B cell (primary cell): ENCODE results near the gene CD2. TPM values are rescaled to one million over a fixed set of nuclear protein-coding genes. Genes with fewer than 3 reads are reported as not detected.

Source experiments
- ATAC-seq: fragments of 200-7000 bp; cut with Tn5 transposase; one replicate; pipeline ENCODE4 v1.10.0; 2021; ENCODE audit warnings: low read depth, mild to moderate bottlenecking, moderate number of reproducible peaks, moderate library complexity
- CTCF ChIA-PET: fragments of 350-600 bp; sonication (Branson Sonifier 250); formaldehyde crosslinking; loops from one replicate; lab custom pipeline; 2021; ENCODE audit warnings: antibody characterized with exemption, inconsistent platforms; lab: Charles Lee
- POLR2A ChIA-PET: fragments of 350-600 bp; sonication (Branson Sonifier 250); formaldehyde crosslinking; loops from one replicate; lab custom pipeline; 2021; ENCODE audit warnings: antibody characterized with exemption; lab: Charles Lee
- DNase-seq: peaks from one replicate; pipeline ENCODE4 v3.0.0; 2013
- H2AFZ ChIP-seq: 2 replicates; pipeline ENCODE4 v1.6.1; 2012; ENCODE audit warnings: mild to moderate bottlenecking, low read depth, low read length; ENCODE audit not compliant: insufficient read depth, poor library complexity, severe bottlenecking
- H3K27ac ChIP-seq, 2 donors: 1 replicate in 1 of 2; 2 replicates in 1 of 2; pipeline ENCODE4 v1.5.1; 2012 to 2013; ENCODE audit warnings: low read length in 2 of 2, mild to moderate bottlenecking in 2 of 2, moderate library complexity in 1 of 2
- H3K27me3 ChIP-seq, 4 experiments: fragments of 200-600 bp in 1 of 4; sonication (generic) in 1 of 4; replicated peaks in 1 of 4; 1 replicate in 2 of 4; 2 replicates in 2 of 4; pipeline versions ENCODE4 v1.6.1 to v1.7.0; 2013 to 2016; ENCODE audit warnings: low read length in 3 of 4, mild to moderate bottlenecking in 2 of 4, mixed read lengths in 1 of 4, moderate library complexity in 1 of 4; ENCODE audit not compliant: insufficient read depth in 4 of 4, control insufficient read depth in 3 of 4; ENCODE audit errors: control extremely low read depth in 1 of 4
- H3K36me3 ChIP-seq, 2 experiments: replicated peaks in 1 of 2; 1 replicate in 1 of 2; 2 replicates in 1 of 2; pipeline versions ENCODE4 v1.6.1 to v1.7.1; 2013; ENCODE audit warnings: low read length in 1 of 2; ENCODE audit not compliant: insufficient read depth in 2 of 2, control insufficient read depth in 1 of 2; ENCODE audit errors: control extremely low read depth in 1 of 2, extremely low read depth in 1 of 2
- H3K4me1 ChIP-seq, 2 donors: fragments of 200-600 bp in 1 of 2; sonication (generic) in 1 of 2; 1 replicate in 1 of 2; 2 replicates in 1 of 2; pipeline versions ENCODE4 v1.5.1 to v1.6.1; 2013 to 2017; ENCODE audit warnings: low read length in 2 of 2; ENCODE audit not compliant: control insufficient read depth in 2 of 2, insufficient read depth in 2 of 2
- H3K4me2 ChIP-seq: replicated peaks from 2 replicates; pipeline ENCODE3; 2012; ENCODE audit warnings: mild to moderate bottlenecking, low read depth, low read length; ENCODE audit not compliant: poor library complexity, severe bottlenecking
- H3K4me3 ChIP-seq, 5 experiments: fragments of 200-600 bp in 1 of 5; sonication (generic) in 1 of 5; 1 replicate in 3 of 5; 2 replicates in 2 of 5; pipeline versions ENCODE4 v1.5.1 to v1.7.0; 2011 to 2016; ENCODE audit warnings: low read length in 4 of 5, mild to moderate bottlenecking in 4 of 5, low read depth in 2 of 5, control low read depth in 1 of 5, moderate library complexity in 1 of 5; ENCODE audit not compliant: insufficient read depth in 1 of 5; ENCODE audit errors: control extremely low read depth in 1 of 5, extremely low read depth in 1 of 5
- H3K79me2 ChIP-seq: fragments of 200-600 bp; sonication (generic); one replicate; pipeline ENCODE4 v1.6.0; 2016; ENCODE audit warnings: low read length; ENCODE audit not compliant: control insufficient read depth, insufficient read depth
- H3K9ac ChIP-seq: fragments of 200-600 bp; sonication (generic); 2 replicates; pipeline ENCODE4 v1.6.1; 2017; ENCODE audit warnings: mild to moderate bottlenecking, low read length, moderate library complexity
- H3K9me3 ChIP-seq, 3 donors: one replicate each; pipeline versions ENCODE4 v1.6.1 to v1.7.1; 2013; ENCODE audit warnings: low read length in 2 of 3; ENCODE audit not compliant: control insufficient read depth in 2 of 3, insufficient read depth in 1 of 3; ENCODE audit errors: control extremely low read depth in 1 of 3
- H4K20me1 ChIP-seq: 2 replicates; pipeline ENCODE4 v1.6.0; 2012; ENCODE audit warnings: mild to moderate bottlenecking, low read length; ENCODE audit not compliant: insufficient read depth, control insufficient read depth, poor library complexity, severe bottlenecking
- H3K27ac Mint-ChIP-seq: one replicate; pipeline ENCODE4 v1.8.0; 2021; ENCODE audit warnings: mixed read lengths
- H3K27me3 Mint-ChIP-seq: one replicate; pipeline ENCODE4 v1.8.0; 2021; ENCODE audit warnings: mixed read lengths
- H3K4me1 Mint-ChIP-seq: one replicate; pipeline ENCODE4 v1.8.0; 2021; ENCODE audit warnings: mixed read lengths
- H3K4me3 Mint-ChIP-seq: one replicate; pipeline ENCODE4 v1.8.0; 2021; ENCODE audit warnings: mixed read lengths
- H3K9me3 Mint-ChIP-seq: one replicate; pipeline ENCODE4 v1.8.0; 2022; ENCODE audit warnings: mixed read lengths; ENCODE audit not compliant: insufficient read depth
- EZH2 ChIP-seq: IDR thresholded peaks from 2 replicates; pipeline ENCODE4 v1.6.1; 2012; ENCODE audit warnings: borderline replicate concordance, low read depth, mild to moderate bottlenecking, moderate library complexity, low read length; ENCODE audit not compliant: insufficient read depth, poor library complexity, severe bottlenecking
- WGBS: methylation state at CpG from one replicate; pipeline ENCODE4 v1.1.5; 2013; ENCODE audit warnings: missing lambda C conversion rate; ENCODE audit not compliant: insufficient coverage; 5-methylcytosine and 5-hydroxymethylcytosine counted together
- intact Hi-C: fragments of 100-400 bp; cut with micrococcal nuclease; formaldehyde crosslinking; loops from one replicate; pipeline ENCODE4 v1.10.0; 2022
- polyA plus RNA-seq: library from polyadenylated mRNA; depleted of rRNA; stranded (reverse); fragments of >200 nt; gene quantifications from 2 replicates; pipeline ENCODE4 v1.2.3, GENCODE V29; 2012
- total RNA-seq, 2 donors: library from RNA; stranded (reverse); fragments of 120-200 nt in 1 of 2; gene quantifications; 1 replicate in 1 of 2; 2 replicates in 1 of 2; pipeline versions ENCODE4 v1.2.3 to v1.2.4, GENCODE V29; 2013 to 2022
- TF ChIP-seq, protein P1 (sequence below): fragments of 200-600 bp; IDR thresholded peaks from one replicate; pipeline ENCODE4 v1.8.0; 2022; ENCODE audit warnings: antibody characterized with exemption, mild to moderate bottlenecking

CD2 gene
- total and polyA plus RNA-seq, 2 donors (not counting 1 experiment from before 2014, with no cell fraction given): 0.52 to 0.74 TPM

DNA sequence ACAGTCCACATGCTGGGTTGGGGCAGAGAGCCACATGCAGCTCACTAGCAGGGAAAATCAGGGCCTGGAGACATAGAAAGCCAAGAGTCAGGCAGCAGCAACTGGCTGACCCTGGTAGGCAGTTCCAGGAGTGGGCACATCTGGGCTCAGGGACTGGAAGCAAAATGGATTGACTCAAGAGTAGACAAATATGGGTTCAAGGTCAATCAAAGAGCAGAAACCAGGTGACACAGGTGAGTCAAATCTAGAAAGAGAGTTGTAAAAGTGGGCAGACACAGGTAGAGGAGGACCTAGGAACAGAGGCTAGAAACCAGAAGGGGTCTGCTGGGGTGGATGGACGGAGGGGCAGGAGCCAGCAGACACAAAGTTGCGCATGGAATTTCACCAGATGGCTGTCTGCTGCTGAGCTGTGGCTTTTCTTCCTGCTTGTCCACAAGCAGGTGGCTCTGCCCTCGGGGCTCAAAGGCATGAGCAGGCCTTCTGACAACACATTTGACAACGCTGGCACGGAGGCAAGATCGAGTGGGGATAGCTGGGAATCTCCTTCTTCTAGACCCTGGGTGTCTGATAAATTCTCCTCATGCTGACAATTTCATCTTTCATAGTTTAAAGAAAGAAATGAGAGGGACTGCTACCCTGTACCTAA lies 45.9 kb upstream of the CD2 start:
- no peaks in the 10 kb centered on the region for H3K27me3 ChIP-seq
- H3K9ac ChIP-seq: no peak overlapping the region
- no peaks in the 10 kb centered on the region for H3K4me1 ChIP-seq
- no peak overlapping the region for H3K4me3 Mint-ChIP-seq
- H3K27ac ChIP-seq: no peak overlapping the region
- H4K20me1 ChIP-seq: no peaks in the 10 kb centered on the region
- no peak for DNase-seq
- H3K36me3 ChIP-seq: no peaks in the 10 kb centered on the region
- no peak overlapping the region for H3K27ac Mint-ChIP-seq
- H3K4me1 Mint-ChIP-seq: no peaks in the 10 kb centered on the region
- H2AFZ ChIP-seq: no peak overlapping the region
- H3K9me3 ChIP-seq: no peaks in the 10 kb centered on the region
- 70% methylated on average over 3 of the region's 6 CpGs for WGBS
- intact Hi-C loops: no loop called here
- no peak overlapping the region for H3K4me3 ChIP-seq
- TF ChIP-seq EZH2: no peak
- TF ChIP-seq, protein P1, sequence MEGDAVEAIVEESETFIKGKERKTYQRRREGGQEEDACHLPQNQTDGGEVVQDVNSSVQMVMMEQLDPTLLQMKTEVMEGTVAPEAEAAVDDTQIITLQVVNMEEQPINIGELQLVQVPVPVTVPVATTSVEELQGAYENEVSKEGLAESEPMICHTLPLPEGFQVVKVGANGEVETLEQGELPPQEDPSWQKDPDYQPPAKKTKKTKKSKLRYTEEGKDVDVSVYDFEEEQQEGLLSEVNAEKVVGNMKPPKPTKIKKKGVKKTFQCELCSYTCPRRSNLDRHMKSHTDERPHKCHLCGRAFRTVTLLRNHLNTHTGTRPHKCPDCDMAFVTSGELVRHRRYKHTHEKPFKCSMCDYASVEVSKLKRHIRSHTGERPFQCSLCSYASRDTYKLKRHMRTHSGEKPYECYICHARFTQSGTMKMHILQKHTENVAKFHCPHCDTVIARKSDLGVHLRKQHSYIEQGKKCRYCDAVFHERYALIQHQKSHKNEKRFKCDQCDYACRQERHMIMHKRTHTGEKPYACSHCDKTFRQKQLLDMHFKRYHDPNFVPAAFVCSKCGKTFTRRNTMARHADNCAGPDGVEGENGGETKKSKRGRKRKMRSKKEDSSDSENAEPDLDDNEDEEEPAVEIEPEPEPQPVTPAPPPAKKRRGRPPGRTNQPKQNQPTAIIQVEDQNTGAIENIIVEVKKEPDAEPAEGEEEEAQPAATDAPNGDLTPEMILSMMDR: no peak
- H3K79me2 ChIP-seq: no peaks in the 10 kb centered on the region
- CTCF ChIA-PET: no interaction called here
- peaks cover 13% of the 10 kb centered on the region for H3K27me3 Mint-ChIP-seq
- ATAC-seq: no peak
- no peak overlapping the region for H3K4me2 ChIP-seq
- no peaks in the 10 kb centered on the region for H3K9me3 Mint-ChIP-seq
- POLR2A ChIA-PET: interaction anchor here (0.6 kb wide), 1 partner anchor 17 kb away, joined by 3 read pairs; no protein-coding TSS in a partner anchor

DNA sequence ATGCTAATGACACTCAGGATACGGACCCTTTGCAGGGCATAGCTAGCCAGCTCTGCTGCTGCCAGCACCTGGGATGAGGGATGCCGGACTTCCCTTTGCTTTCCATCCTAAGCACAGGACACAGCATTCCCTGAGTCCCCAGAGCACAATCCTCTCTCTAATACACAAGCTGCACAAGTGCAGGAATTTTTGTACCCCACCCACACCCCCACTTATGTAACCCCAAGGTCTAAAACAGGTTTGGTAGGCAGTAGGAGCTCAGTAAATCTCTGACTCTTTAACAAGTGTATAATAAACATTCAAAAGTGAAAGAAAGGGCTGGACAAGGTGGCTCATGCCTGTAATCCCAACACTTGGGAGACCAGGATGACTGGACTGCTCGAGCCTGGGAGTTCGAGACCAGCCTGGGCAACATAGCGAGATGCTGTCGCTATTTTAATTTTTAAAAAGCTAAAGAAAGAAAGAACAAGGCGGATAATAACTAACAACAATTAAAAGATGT lies 44.5 kb upstream of the CD2 start:
- Mint-ChIP-seq H3K27me3 (peaks cover 13% of the 10 kb centered on the region), H3K9me3 (no peaks in the 10 kb centered on the region), H3K4me1 (no peaks in the 10 kb centered on the region), H3K27ac (no peak overlapping the region), H3K4me3 (no peak overlapping the region)
- H3K27me3 ChIP-seq: no peaks in the 10 kb centered on the region
- H3K4me1 ChIP-seq: no peaks in the 10 kb centered on the region
- DNase-seq: no peak
- ATAC-seq: no peak
- H3K27ac ChIP-seq: no peak overlapping the region
- TF ChIP-seq, protein P1: no peak
- no peak for TF ChIP-seq EZH2
- H3K9ac ChIP-seq: no peak overlapping the region
- no peak overlapping the region for H3K4me3 ChIP-seq
- intact Hi-C loops: no loop called here
- no peaks in the 10 kb centered on the region for H3K9me3 ChIP-seq
- H3K36me3 ChIP-seq: no peaks in the 10 kb centered on the region
- no peaks in the 10 kb centered on the region for H3K79me2 ChIP-seq
- no peak overlapping the region for H2AFZ ChIP-seq
- no peak overlapping the region for H3K4me2 ChIP-seq
- ChIA-PET CTCF (no interaction called here), POLR2A (no interaction called here)
- no peaks in the 10 kb centered on the region for H4K20me1 ChIP-seq
- WGBS: 75% methylated on average over 4 of the region's 7 CpGs
